HepG2 (cell line): ENCODE measurements around the gene GAN. TPM values are rescaled to one million over a fixed set of nuclear protein-coding genes. Genes with fewer than 3 reads are reported as not detected.

Source experiments
- ATAC-seq: fragments of 200-7000 bp; cut with Tn5 transposase; 3 replicates; pipeline ENCODE4 v1.9.1; 2020; ENCODE audit warnings: mild to moderate bottlenecking, moderate library complexity
- BruUV-seq: library from RNA; stranded (reverse); fragments of 400-500 nt; replicated peaks from 2 replicates; lab custom pipeline; 2021; lab: Mats Ljungman, UMichigan
- CTCF ChIA-PET: fragments of 300-600 bp; formaldehyde crosslinking; extraction: SDS; loops from one replicate; lab custom pipeline; 2021; ENCODE audit warnings: low total read pairs, inconsistent platforms, low intra/inter-chr PET ratio; lab: Yijun Ruan, JAX
- POLR2A ChIA-PET: fragments of 350-600 bp; sonication (Branson Sonifier 250); formaldehyde crosslinking; loops from one replicate; lab custom pipeline; 2020; ENCODE audit warnings: antibody characterized with exemption, inconsistent platforms; lab: Yijun Ruan, JAX
- DNase-seq: peaks from one replicate; pipeline ENCODE4 v3.0.0-alpha.2; 2015; ENCODE audit warnings: low spot score
- FAIRE-seq: peaks from 3 replicates; lab custom pipeline; 2011; peaks lifted over from hg19 to GRCh38; lab: Jason Lieb, UNC
- H2AFZ ChIP-seq: one replicate; pipeline ENCODE4 v1.6.1; 2011; ENCODE audit warnings: low read length, inconsistent platforms
- H3K27ac ChIP-seq: fragments of 300-600 bp; 3 replicates; pipeline ENCODE4 v1.8.0; 2011; ENCODE audit warnings: mixed run types, mild to moderate bottlenecking, mixed read lengths, low read length, inconsistent platforms; ENCODE audit not compliant: insufficient read depth; ENCODE audit errors: extremely low read length
- H3K27me3 ChIP-seq, 2 experiments: fragments of 200-600 bp in 1 of 2; 2 replicates in 1 of 2; 3 replicates in 1 of 2; pipeline versions ENCODE4 v1.6.0 to v1.8.0; 2011; ENCODE audit warnings: low read length in 2 of 2, mild to moderate bottlenecking in 2 of 2, moderate library complexity in 2 of 2, inconsistent platforms in 1 of 2; ENCODE audit not compliant: insufficient read depth in 2 of 2, control insufficient read depth in 1 of 2
- H3K36me3 ChIP-seq, 2 experiments: fragments of 200-600 bp in 1 of 2; replicated peaks in 1 of 2; 2 replicates in 1 of 2; 3 replicates in 1 of 2; pipeline versions ENCODE4 v1.5.1 to v1.8.0; 2011; ENCODE audit warnings: low read length in 2 of 2, inconsistent platforms in 1 of 2; ENCODE audit not compliant: insufficient read depth in 2 of 2, control insufficient read depth in 1 of 2
- H3K4me1 ChIP-seq: 2 replicates; pipeline ENCODE4 v1.5.1; 2012; ENCODE audit warnings: low read length, inconsistent platforms; ENCODE audit not compliant: insufficient read depth
- H3K4me2 ChIP-seq: 2 replicates; pipeline ENCODE4 v1.6.0; 2011; ENCODE audit warnings: low read depth, low read length, inconsistent platforms
- H3K4me3 ChIP-seq, 3 experiments: fragments of 200-600 bp in 1 of 3; sonication (generic), shearing (Covaris generic) in 1 of 3; replicated peaks in 1 of 3; 2 replicates each; pipeline ENCODE4 v1.5.1; 2011 to 2016; ENCODE audit warnings: low read length in 3 of 3, inconsistent platforms in 2 of 3, low read depth in 2 of 3, mild to moderate bottlenecking in 2 of 3, control low read depth in 1 of 3, mixed read lengths in 1 of 3; ENCODE audit not compliant: insufficient read depth in 1 of 3
- H3K79me2 ChIP-seq: one replicate; pipeline ENCODE4 v1.6.1; 2011; ENCODE audit warnings: low read length, inconsistent platforms; ENCODE audit not compliant: insufficient read depth
- H3K9ac ChIP-seq: 2 replicates; pipeline ENCODE4 v1.6.0; 2011; ENCODE audit warnings: mild to moderate bottlenecking, low read depth, low read length, inconsistent platforms; ENCODE audit not compliant: insufficient read depth
- H3K9me3 ChIP-seq: 2 replicates; pipeline ENCODE4 v1.5.1; 2012; ENCODE audit warnings: mild to moderate bottlenecking, low read length
- H4K20me1 ChIP-seq: 2 replicates; pipeline ENCODE4 v1.6.0; 2011; ENCODE audit warnings: inconsistent platforms, mild to moderate bottlenecking, low read length, moderate library complexity; ENCODE audit not compliant: insufficient read depth
- ADNP ChIP-seq: sonication (generic); formaldehyde crosslinking; IDR thresholded peaks from 2 replicates; pipeline ENCODE4 v1.4.0; 2020; ENCODE audit warnings: missing genetic modification reagents
- MAFF ChIP-seq: IDR thresholded peaks from 2 replicates; pipeline ENCODE4 v1.6.1; 2011; ENCODE audit warnings: low read depth, low read length, improper control_type of control experiment
- MAFK ChIP-seq, 2 experiments: IDR thresholded peaks in 1 of 2; conservative IDR thresholded peaks in 1 of 2; 2 replicates each; pipeline ENCODE4 v1.6.1; 2011; ENCODE audit warnings: improper control_type of control experiment in 2 of 2, low read length in 2 of 2
- NFE2L2 ChIP-seq: fragments of 150-350 bp; IDR thresholded peaks from 2 replicates; pipeline ENCODE4 v1.6.1; 2014; ENCODE audit warnings: low read length
- RFX3 ChIP-seq: IDR thresholded peaks from 2 replicates; pipeline ENCODE4 v1.6.1; 2016; ENCODE audit warnings: missing biosample characterization, missing genetic modification reagents
- ZKSCAN1 ChIP-seq: fragments of 150-350 bp; IDR thresholded peaks from 2 replicates; pipeline ENCODE4 v1.6.1; 2014; ENCODE audit warnings: low read length
- ZKSCAN8 ChIP-seq: IDR thresholded peaks from 2 replicates; pipeline ENCODE4 v1.6.1; 2016; ENCODE audit warnings: borderline replicate concordance, missing genetic modification reagents, missing compliant biosample characterization
- ZNF543 ChIP-seq: sonication (generic); formaldehyde crosslinking; IDR thresholded peaks from 2 replicates; pipeline ENCODE4 v1.4.0; 2020; ENCODE audit warnings: mild to moderate bottlenecking, missing genetic modification reagents
- ZNF747 ChIP-seq: sonication (generic); formaldehyde crosslinking; IDR thresholded peaks from 2 replicates; pipeline ENCODE4 v1.8.1; 2023; ENCODE audit warnings: missing genetic modification reagents, mild to moderate bottlenecking, borderline replicate concordance
- WGBS: methylation state at CpG from one replicate; pipeline ENCODE4 v1.1.6; 2017; ENCODE audit warnings: low lambda C conversion rate; 5-methylcytosine and 5-hydroxymethylcytosine counted together
- in situ Hi-C: cut with HindIII; loops from 2 replicates; pipeline ENCODE4 v1.10.0; 2017; ENCODE audit warnings: low pct_unique_long_range_greater_than_20kb; ENCODE audit not compliant: extremely low pct_ligation_motif_present
- intact Hi-C: fragments of 100-400 bp; cut with micrococcal nuclease; formaldehyde crosslinking; loops from one replicate; pipeline ENCODE4 v1.10.0; 2022; ENCODE audit not compliant: unreplicated experiment
- polyA plus RNA-seq, 8 experiments: library from polyadenylated mRNA; depleted of rRNA in 3 of 8; stranded (reverse) in 7 of 8; unstranded in 1 of 8; fragments of >200 nt; fragmentation: Illumina TruSeq in 4 of 8; extraction: Trizol in 4 of 8; gene quantifications; 2 replicates each; pipeline versions ENCODE4 v1.2.1 to v1.2.3, GENCODE V29; 2011 to 2016; ENCODE audit warnings: low read depth in 4 of 8, missing spikeins in 1 of 8, mixed read lengths in 1 of 8; ENCODE audit not compliant: insufficient read depth in 1 of 8
- total RNA-seq, 5 experiments: library from RNA; depleted of rRNA; stranded (reverse); fragments of >200 nt; fragmentation: Illumina TruSeq; extraction: Trizol; gene quantifications; 2 replicates each; pipeline ENCODE4 v1.2.3, GENCODE V29; 2016; ENCODE audit warnings: low read depth in 1 of 5
- TF ChIP-seq, protein P1 (sequence below): sonication (generic); formaldehyde crosslinking; IDR thresholded peaks from 2 replicates; pipeline ENCODE4 v1.5.0; 2020; ENCODE audit warnings: missing genetic modification reagents

Gene GAN
- total and polyA plus RNA-seq, 2 of the 13 experiments (the other 11 are each of a cell fraction or from before 2014, with no cell fraction given): 4.3 to 11.0 TPM

- Histone ChIP-seq H3K9ac (no peak overlapping the region), H3K4me1 (peaks cover 22% of the 10 kb centered on the region), H3K4me3 (no peak overlapping the region), H3K9me3 (no peaks in the 10 kb centered on the region), H3K79me2 (peaks cover 10% of the 10 kb centered on the region), H3K27ac (no peak overlapping the region), H3K4me2 (no peak overlapping the region), H3K27me3 (no peaks in the 10 kb centered on the region; a peak in 1 of 5 replicates), H3K36me3 (no peaks in the 10 kb centered on the region; a peak in 2 of 5 replicates), H4K20me1 (no peaks in the 10 kb centered on the region), H2AFZ (no peak overlapping the region)
- in situ Hi-C loops (no loop called here), intact Hi-C loops (no loop called here)
- BruUV-seq: no TSS peak
- DNase-seq (no peak), ATAC-seq (no peak), FAIRE-seq (no peak)
- TF ChIP-seq MAFK (conservative IDR thresholded peaks at IDR 0.05 in 1 of 2, IDR thresholded peaks at IDR 0.05 in 1 of 2; ENCODE audit: low read length in 2 of 2) (peak; percentile 59 to 84; a peak in 3 of 4 replicates), ADNP (CRISPR knock-in tag) (no peak), ZKSCAN8 (no peak), ZNF747 (no peak), MAFF (peak; percentile 70), ZKSCAN1 (0 out of 2 replicates have a peak, but pooled peaks have one; percentile 21), RFX3 (CRISPR knock-in tag) (no peak), ZNF543 (no peak), NFE2L2 (peak; percentile 41; the same call in 1 of the 2 replicates)
- TF ChIP-seq, protein P1, sequence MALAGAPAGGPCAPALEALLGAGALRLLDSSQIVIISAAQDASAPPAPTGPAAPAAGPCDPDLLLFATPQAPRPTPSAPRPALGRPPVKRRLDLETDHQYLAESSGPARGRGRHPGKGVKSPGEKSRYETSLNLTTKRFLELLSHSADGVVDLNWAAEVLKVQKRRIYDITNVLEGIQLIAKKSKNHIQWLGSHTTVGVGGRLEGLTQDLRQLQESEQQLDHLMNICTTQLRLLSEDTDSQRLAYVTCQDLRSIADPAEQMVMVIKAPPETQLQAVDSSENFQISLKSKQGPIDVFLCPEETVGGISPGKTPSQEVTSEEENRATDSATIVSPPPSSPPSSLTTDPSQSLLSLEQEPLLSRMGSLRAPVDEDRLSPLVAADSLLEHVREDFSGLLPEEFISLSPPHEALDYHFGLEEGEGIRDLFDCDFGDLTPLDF (CRISPR knock-in tag): no peak
- POLR2A ChIA-PET: no interaction called here
- CTCF ChIA-PET: no interaction called here
- WGBS: 60% methylated on average over 5 of the region's 5 CpGs
Measured at GRCh38 chr16:81310045-81310644, 4.6 kb upstream of the GAN start.
